ENCODE measurements around the gene CAMK2A. TPM values are rescaled to one million over a fixed set of nuclear protein-coding genes. Genes with fewer than 3 reads are reported as not detected.

The CAMK2A gene
- total RNA-seq, 4 donors from 2014 or later = 32.0 to 78.1 (median 48.6) TPM

- intact Hi-C loops (cut with DNase I; ENCODE audit: low total_unique reads) = loop anchor here (2.0 to 10.0 kb wide), 2 partner anchors 513 to 791 kb away; partner anchors contain the start of gene PPARGC1B
- H3K27ac ChIP-seq = peak overlapping the region; percentile 91 to 100 (median 100)
These were observed 41.8 kb downstream of the CAMK2A start for GRCh38 chr5:150247726-150248125.

GRCh38 chr5:150246835-150247234 is 42.7 kb downstream of the CAMK2A start:
- Histone ChIP-seq H3K4me3 (peak overlapping the region in 1 of 4 donors; percentile 22), H3K9me3 (no peaks in the 10 kb centered on the region), H3K36me3 (no peaks in the 10 kb centered on the region), H3K27ac (peak overlapping the region; percentile 91 to 100 (median 100)), H3K27me3 (no peaks in the 10 kb centered on the region), H3K4me1 (peaks cover 48 to 58% of the 10 kb centered on the region in 2 donors)
- in situ Hi-C loops (cut with MboI; ENCODE audit: low sequenced_read_pairs in 4 of 4) (no loop called here), intact Hi-C loops (cut with DNase I; ENCODE audit: low total_unique reads) (loop anchor here (2.0 to 10.0 kb wide), 2 partner anchors 512 to 792 kb away; partner anchors contain the start of gene PPARGC1B)
- ATAC-seq = peak; percentile 73 to 82
- DNase-seq = peak; percentile 92 to 98
- TF ChIP-seq CTCF (IDR thresholded peaks at IDR 0.05 in 4 of 5, conservative IDR thresholded peaks at IDR 0.05 in 1 of 5) (no peak), POLR2A (IDR thresholded peaks at IDR 0.05) (peak; percentile 78 to 80)

More at GRCh38 chr5:150247726-150248125, 41.8 kb downstream of the CAMK2A start:
- no peak for TF ChIP-seq POLR2A (IDR thresholded peaks at IDR 0.05)
- TF ChIP-seq CTCF (IDR thresholded peaks at IDR 0.05 in 4 of 5, conservative IDR thresholded peaks at IDR 0.05 in 1 of 5) = no peak
- Histone ChIP-seq H3K4me1 (peaks cover 42 to 49% of the 10 kb centered on the region in 2 donors), H3K9me3 (no peaks in the 10 kb centered on the region), H3K4me3 (no peak overlapping the region), H3K36me3 (no peaks in the 10 kb centered on the region), H3K27me3 (no peaks in the 10 kb centered on the region)
- DNase-seq (no peak), ATAC-seq (no peak)
- in situ Hi-C loops (cut with MboI; ENCODE audit: low sequenced_read_pairs in 4 of 4) = no loop called here

GRCh38 chr5:150246429-150246828 is 43.1 kb downstream of the CAMK2A start:
- Histone ChIP-seq H3K4me3 (peak overlapping the region in 1 of 4 donors; percentile 22), H3K36me3 (no peaks in the 10 kb centered on the region), H3K27ac (peak overlapping the region; percentile 91 to 100 (median 100)), H3K27me3 (no peaks in the 10 kb centered on the region), H3K9me3 (no peaks in the 10 kb centered on the region), H3K4me1 (peaks cover 51 to 62% of the 10 kb centered on the region in 2 donors)
- ATAC-seq = peak; percentile 72 to 74
- in situ Hi-C loops (cut with MboI; ENCODE audit: low sequenced_read_pairs in 4 of 4) (no loop called here), intact Hi-C loops (cut with DNase I; ENCODE audit: low total_unique reads) (loop anchor here (2.0 to 10.0 kb wide), 2 partner anchors 512 to 792 kb away; partner anchors contain the start of gene PPARGC1B)
- no peak for DNase-seq
- TF ChIP-seq POLR2A (IDR thresholded peaks at IDR 0.05) = no peak
- no peak for TF ChIP-seq CTCF (IDR thresholded peaks at IDR 0.05 in 4 of 5, conservative IDR thresholded peaks at IDR 0.05 in 1 of 5)

GRCh38 chr5:150245808-150246207 is 43.8 kb downstream of the CAMK2A start:
- H3K4me3 ChIP-seq = peak overlapping the region in 2 of 4 donors; percentile 59 to 66
- ATAC-seq = peak in 1 of 2 donors; percentile 6
- H3K27ac ChIP-seq = peak overlapping the region; percentile 91 to 100 (median 100)
- TF ChIP-seq CTCF (IDR thresholded peaks at IDR 0.05 in 4 of 5, conservative IDR thresholded peaks at IDR 0.05 in 1 of 5) (no peak), POLR2A (IDR thresholded peaks at IDR 0.05) (no peak)
- no peaks in the 10 kb centered on the region for H3K36me3 ChIP-seq
- intact Hi-C loops (cut with DNase I; ENCODE audit: low total_unique reads) = loop anchor here (1.0 to 10.0 kb wide), 4 partner anchors 24 to 793 kb away; partner anchors contain the start of gene PPARGC1B
- no peaks in the 10 kb centered on the region for H3K27me3 ChIP-seq
- peaks cover 51 to 62% of the 10 kb centered on the region in 2 donors for H3K4me1 ChIP-seq
- no peak for DNase-seq
- in situ Hi-C loops (cut with MboI; ENCODE audit: low sequenced_read_pairs in 4 of 4) = no loop called here
- H3K9me3 ChIP-seq = no peaks in the 10 kb centered on the region

Measured in gastrocnemius medialis (tissue), 4 donors.